HG03442 (cell line): Measurements from ENCODE around the gene SYT12.
"Not testable (repeated sequence)": the region's sequence is repeated elsewhere in the genome, so short reads cannot be mapped to it uniquely, and the experiment has no call there.

Source experiments
- ATAC-seq: cut with Tn5 transposase; IDR thresholded peaks from one replicate; pipeline ENCODE4 v1.9.1; 2021; ENCODE audit warnings: mild to moderate bottlenecking, moderate library complexity; ENCODE audit not compliant: unreplicated experiment

Gene SYT12

GRCh38 chr11:66996609-66997273 lies 26.2 kb upstream of the SYT12 start:
- no peak for ATAC-seq

- no peak for ATAC-seq
Measured at GRCh38 chr11:66999555-66999954, 23.4 kb upstream of the SYT12 start.

- no peak for ATAC-seq
Measured at GRCh38 chr11:67001332-67001731, 21.6 kb upstream of the SYT12 start.

- ATAC-seq: no peak
Measured at GRCh38 chr11:67002297-67002913, 20.5 kb upstream of the SYT12 start.

GRCh38 chr11:67002921-67003411 lies 20.0 kb upstream of the SYT12 start:
- no peak for ATAC-seq

GRCh38 chr11:67005200-67005599 lies 17.7 kb upstream of the SYT12 start:
- not testable (repeated sequence) for ATAC-seq

- ATAC-seq: no peak
Measured at GRCh38 chr11:67006029-67006884, 16.7 kb upstream of the SYT12 start.

GRCh38 chr11:67007126-67007525 lies 15.8 kb upstream of the SYT12 start:
- ATAC-seq: no peak

GRCh38 chr11:67010296-67010905 lies 12.5 kb upstream of the SYT12 start:
- ATAC-seq: no peak

GRCh38 chr11:67013511-67014045 lies 9.4 kb upstream of the SYT12 start:
- no peak for ATAC-seq

GRCh38 chr11:67014343-67014742 lies 8.6 kb upstream of the SYT12 start:
- ATAC-seq: no peak

GRCh38 chr11:67015048-67015447 lies 7.9 kb upstream of the SYT12 start:
- no peak for ATAC-seq

GRCh38 chr11:67016550-67016949 lies 6.4 kb upstream of the SYT12 start:
- ATAC-seq: no peak

- no peak for ATAC-seq
Measured at GRCh38 chr11:67020949-67021348, 2.0 kb upstream of the SYT12 start.

GRCh38 chr11:67022341-67022933 lies 497 bp upstream of the SYT12 start:
- ATAC-seq: no peak

GRCh38 chr11:67023957-67024353 lies 1.0 kb downstream of the SYT12 start:
- no peak for ATAC-seq

GRCh38 chr11:67024410-67024809 lies 1.5 kb downstream of the SYT12 start:
- no peak for ATAC-seq

GRCh38 chr11:67024966-67025365 lies 2.0 kb downstream of the SYT12 start:
- no peak for ATAC-seq

- ATAC-seq: no peak
Measured at GRCh38 chr11:67025750-67026149, 2.8 kb downstream of the SYT12 start.

GRCh38 chr11:67026941-67027340 lies 4.0 kb downstream of the SYT12 start:
- no peak for ATAC-seq

- no peak for ATAC-seq
Measured at GRCh38 chr11:67027483-67027930, 4.6 kb downstream of the SYT12 start.
